ENCODE measurements around the gene ARHGEF7.

Gene ARHGEF7

DNA sequence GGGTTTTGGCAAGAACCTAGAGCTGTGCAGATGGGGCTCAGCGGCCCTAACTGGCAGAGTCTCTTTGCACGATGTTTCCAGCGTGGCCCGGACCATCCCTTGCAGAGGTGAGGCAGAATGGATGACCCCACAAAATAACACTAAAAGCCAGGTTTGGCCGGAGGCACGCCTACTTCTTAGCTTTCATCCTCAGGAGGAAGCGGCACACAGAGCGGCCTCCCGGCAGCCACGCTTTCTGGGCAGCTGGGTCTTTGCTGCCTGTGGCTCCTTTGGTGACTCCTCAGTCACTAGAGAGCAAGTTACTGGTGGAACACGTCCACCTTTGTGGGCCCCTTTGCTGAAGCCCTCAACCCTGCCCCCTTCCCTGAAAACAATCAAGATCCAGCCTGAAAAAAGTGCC, 230.6 kb downstream of the ARHGEF7 start:
- TF ChIP-seq ZFX (IDR thresholded peaks at IDR 0.05; ENCODE audit: borderline replicate concordance) = no peak
- TF ChIP-seq, protein P1, sequence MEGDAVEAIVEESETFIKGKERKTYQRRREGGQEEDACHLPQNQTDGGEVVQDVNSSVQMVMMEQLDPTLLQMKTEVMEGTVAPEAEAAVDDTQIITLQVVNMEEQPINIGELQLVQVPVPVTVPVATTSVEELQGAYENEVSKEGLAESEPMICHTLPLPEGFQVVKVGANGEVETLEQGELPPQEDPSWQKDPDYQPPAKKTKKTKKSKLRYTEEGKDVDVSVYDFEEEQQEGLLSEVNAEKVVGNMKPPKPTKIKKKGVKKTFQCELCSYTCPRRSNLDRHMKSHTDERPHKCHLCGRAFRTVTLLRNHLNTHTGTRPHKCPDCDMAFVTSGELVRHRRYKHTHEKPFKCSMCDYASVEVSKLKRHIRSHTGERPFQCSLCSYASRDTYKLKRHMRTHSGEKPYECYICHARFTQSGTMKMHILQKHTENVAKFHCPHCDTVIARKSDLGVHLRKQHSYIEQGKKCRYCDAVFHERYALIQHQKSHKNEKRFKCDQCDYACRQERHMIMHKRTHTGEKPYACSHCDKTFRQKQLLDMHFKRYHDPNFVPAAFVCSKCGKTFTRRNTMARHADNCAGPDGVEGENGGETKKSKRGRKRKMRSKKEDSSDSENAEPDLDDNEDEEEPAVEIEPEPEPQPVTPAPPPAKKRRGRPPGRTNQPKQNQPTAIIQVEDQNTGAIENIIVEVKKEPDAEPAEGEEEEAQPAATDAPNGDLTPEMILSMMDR (IDR thresholded peaks at IDR 0.05) = no peak
- H3K27ac ChIP-seq = no peak overlapping the region

DNA sequence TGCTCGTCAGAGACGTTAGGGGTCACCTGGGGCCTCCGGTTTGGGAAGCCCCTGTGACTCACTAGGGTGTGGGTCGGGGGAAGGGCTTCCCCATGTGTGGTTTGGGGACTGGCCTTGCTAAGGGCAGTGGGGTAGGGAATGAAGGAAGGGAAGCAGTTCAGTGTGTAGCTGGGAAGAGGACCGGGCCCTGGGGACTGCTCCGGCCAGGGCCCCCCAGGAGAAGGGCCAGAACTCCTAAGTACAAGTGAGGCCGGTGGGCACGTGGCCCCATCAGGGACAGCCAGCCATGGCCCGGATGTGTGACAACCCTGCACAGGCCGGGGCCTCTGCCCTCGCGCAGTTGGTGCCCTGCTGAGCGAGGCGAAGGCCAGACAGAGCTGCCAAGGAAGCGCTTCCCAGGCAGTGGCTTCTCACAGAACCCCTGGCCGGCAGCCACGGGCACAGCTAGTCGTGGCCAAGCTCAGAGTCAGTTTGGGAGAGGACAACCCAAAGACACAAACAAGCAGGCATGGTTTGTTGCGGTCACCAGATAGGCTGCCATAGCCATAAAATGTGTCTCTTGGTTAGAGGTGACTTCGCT, 231.1 kb downstream of the ARHGEF7 start:
- no peak overlapping the region for H3K27ac ChIP-seq
- no peak for TF ChIP-seq ZFX (IDR thresholded peaks at IDR 0.05; ENCODE audit: borderline replicate concordance)
- TF ChIP-seq, protein P1 (IDR thresholded peaks at IDR 0.05) = no peak

DNA sequence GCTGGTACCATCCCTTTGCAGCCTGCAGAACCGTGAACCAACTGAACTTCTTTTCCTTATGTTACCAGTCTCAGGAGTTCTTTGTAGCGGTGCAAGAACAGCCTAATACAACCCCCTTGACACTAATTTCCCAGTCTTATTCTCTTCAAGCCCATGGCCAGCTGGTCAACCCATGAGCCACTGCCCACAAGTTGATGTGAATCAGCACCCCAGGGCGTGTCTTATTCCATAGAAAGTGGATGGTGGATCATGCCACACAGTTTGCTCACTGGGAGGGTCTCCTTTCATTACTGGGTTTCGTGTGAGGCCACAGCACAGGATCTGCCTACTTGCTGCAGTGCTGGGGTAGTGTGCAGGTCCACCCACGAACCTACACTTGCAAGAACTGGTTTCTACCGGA, 232.3 kb downstream of the ARHGEF7 start:
- no peak overlapping the region for H3K27ac ChIP-seq
- TF ChIP-seq, protein P1 (IDR thresholded peaks at IDR 0.05) = no peak
- no peak for TF ChIP-seq ZFX (IDR thresholded peaks at IDR 0.05; ENCODE audit: borderline replicate concordance)

DNA sequence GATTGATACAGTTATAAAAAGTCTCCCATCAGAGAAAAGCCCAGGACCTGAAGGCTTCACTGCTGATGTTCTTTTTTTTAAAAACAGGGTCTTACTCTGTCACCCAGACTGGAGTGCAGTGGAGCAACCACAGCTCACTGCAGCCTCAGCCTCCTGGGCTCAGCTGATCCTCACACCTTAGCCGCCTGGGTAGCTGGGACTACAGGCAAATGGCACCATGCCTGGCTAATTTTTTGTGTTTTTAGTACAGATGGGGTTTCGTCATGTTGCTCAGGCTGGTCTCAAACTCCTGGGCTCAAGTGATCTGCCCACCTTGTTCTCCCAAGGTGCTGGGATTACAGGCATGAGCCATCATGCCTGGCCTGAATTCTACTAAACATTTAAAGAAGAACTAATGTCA, 238.4 kb downstream of the ARHGEF7 start:
- TF ChIP-seq ZFX (IDR thresholded peaks at IDR 0.05; ENCODE audit: borderline replicate concordance) = no peak
- TF ChIP-seq, protein P1 (IDR thresholded peaks at IDR 0.05) = no peak
- H3K27ac ChIP-seq = no peak overlapping the region

DNA sequence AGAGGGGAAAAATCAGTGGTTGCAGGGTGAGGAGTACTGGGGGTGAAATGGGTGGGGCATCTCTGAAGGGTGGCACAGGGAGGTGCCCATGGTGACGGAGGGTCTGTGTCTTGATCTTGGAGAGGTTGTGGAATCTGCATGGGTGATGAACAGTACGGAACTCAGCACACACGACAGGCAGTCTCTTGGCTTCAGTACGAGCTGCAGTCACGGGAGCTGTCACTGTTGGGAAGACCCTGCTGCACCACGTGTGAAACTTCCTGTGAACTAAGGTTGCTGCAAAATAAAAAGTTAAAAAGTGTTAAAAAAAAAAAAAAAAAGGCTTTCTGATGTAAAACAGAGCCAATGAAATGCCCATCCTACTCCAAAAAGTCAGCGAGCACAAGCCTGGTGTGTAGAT, 239.7 kb downstream of the ARHGEF7 start:
- H3K27ac ChIP-seq = no peak overlapping the region
- TF ChIP-seq ZFX (IDR thresholded peaks at IDR 0.05; ENCODE audit: borderline replicate concordance) = no peak
- TF ChIP-seq, protein P1 (IDR thresholded peaks at IDR 0.05) = no peak
